Muscle of leg (tissue), 11 donors: ENCODE results near the gene LMF2. TPM values are rescaled to one million over a fixed set of nuclear protein-coding genes. Genes with fewer than 3 reads are reported as not detected.

ENCODE experiments used
- DNase-seq: peaks from one replicate; pipeline ENCODE4 v3.0.0; 2013
- H3K27ac ChIP-seq: one replicate; pipeline ENCODE4 v1.5.1; 2013; ENCODE audit warnings: mild to moderate bottlenecking, low read length, control low read depth
- H3K27me3 ChIP-seq: one replicate; pipeline ENCODE4 v1.6.1; 2013; ENCODE audit warnings: low read length; ENCODE audit not compliant: control insufficient read depth, insufficient read depth
- H3K36me3 ChIP-seq: one replicate; pipeline ENCODE4 v1.6.1; 2013; ENCODE audit warnings: low read length; ENCODE audit not compliant: control insufficient read depth, insufficient read depth
- H3K4me1 ChIP-seq: one replicate; pipeline ENCODE4 v1.6.1; 2013; ENCODE audit warnings: low read length; ENCODE audit not compliant: control insufficient read depth, insufficient read depth
- H3K4me3 ChIP-seq: one replicate; pipeline ENCODE4 v1.5.1; 2013; ENCODE audit warnings: low read length, control low read depth
- H3K9me3 ChIP-seq: replicated peaks from 2 replicates; pipeline ENCODE4 v1.6.1; 2013; ENCODE audit warnings: low read depth, low read length; ENCODE audit not compliant: control insufficient read depth
- WGBS: methylation state at CpG from one replicate; pipeline ENCODE4 v1.1.5; 2013; ENCODE audit warnings: missing lambda C conversion rate; ENCODE audit not compliant: insufficient coverage; 5-methylcytosine and 5-hydroxymethylcytosine counted together
- polyA plus RNA-seq, 8 donors: library from polyadenylated mRNA; unstranded; fragments of 120-200 nt; gene quantifications; one replicate each; pipeline versions ENCODE4 v1.2.1 to v1.2.3, GENCODE V29; 2013; ENCODE audit warnings: inconsistent platforms in 1 of 8, low replicate concordance in 1 of 8; ENCODE audit not compliant: insufficient read length in 8 of 8, insufficient read depth in 1 of 8
- total RNA-seq: library from RNA; stranded (reverse); fragments of 120-200 nt; gene quantifications from one replicate; pipeline ENCODE4 v1.2.4, GENCODE V29; 2013

Gene LMF2
- total and polyA plus RNA-seq, 9 donors, result 27.0 to 54.1 (median 44.4) TPM

DNA sequence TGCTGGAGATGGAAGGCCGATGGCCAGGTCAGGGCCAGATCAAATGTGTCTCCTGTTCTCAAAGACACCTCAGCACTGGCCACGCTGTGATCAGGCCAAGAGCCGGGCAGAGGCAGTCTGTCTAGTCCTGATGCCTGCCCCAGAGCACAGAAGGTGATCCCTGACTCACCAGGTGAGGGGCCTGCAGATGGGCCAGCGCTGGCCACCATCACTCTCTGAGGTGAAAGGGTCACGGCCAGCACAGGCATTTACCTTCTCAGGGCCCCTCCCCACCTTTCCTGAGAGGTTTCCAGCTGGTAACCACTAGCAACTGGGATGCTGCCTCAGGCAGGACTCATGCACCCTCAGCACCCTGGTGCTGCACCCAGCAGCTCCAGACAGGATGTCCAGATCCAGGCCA lies 35.5 kb downstream of the LMF2 start:
- no peak overlapping the region for H3K27ac ChIP-seq
- 86% methylated on average over 5 of the region's 5 CpGs for whole genome bisulfite sequencing
- H3K36me3 ChIP-seq, result peaks cover 15% of the 10 kb centered on the region
- DNase-seq, result no peak
- no peaks in the 10 kb centered on the region for H3K9me3 ChIP-seq
- no peak overlapping the region for H3K4me3 ChIP-seq
- H3K27me3 ChIP-seq, result no peaks in the 10 kb centered on the region
- H3K4me1 ChIP-seq, result peaks cover 63% of the 10 kb centered on the region

DNA sequence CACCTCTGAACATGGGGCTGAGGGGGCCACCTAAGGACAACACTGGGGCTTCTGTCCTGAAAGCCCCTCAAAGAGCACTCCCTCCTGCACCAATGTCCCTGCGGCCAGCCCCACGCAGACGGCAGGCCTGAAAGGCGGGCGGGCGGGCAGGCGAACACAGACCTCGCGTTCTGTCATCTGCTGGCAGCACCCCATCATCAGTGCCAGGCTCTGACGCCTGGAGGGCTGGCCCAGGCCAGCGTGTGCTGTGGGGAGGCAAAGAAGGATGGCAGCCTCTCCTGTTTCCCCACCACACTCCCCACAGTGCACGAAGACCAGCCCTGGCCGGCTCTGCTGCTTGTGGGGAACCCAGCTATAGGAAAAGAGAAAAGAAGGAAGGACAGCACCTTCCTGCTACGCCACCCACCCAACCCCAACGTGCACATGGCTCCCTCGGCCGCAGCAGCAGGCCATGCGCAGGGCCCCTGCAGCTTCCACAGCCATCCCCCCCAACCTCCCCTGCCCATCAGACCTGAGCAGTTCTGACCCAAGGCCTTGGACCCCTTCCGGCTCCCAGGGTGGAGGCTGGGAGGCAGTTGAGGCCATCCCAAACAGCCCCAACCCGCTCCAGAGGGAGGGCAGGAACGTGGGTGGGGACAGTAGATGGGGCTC lies 36.2 kb downstream of the LMF2 start:
- Histone ChIP-seq H3K36me3 (peaks cover 22% of the 10 kb centered on the region), H3K27ac (no peak overlapping the region), H3K4me3 (no peak overlapping the region), H3K4me1 (peaks cover 63% of the 10 kb centered on the region), H3K27me3 (no peaks in the 10 kb centered on the region), H3K9me3 (no peaks in the 10 kb centered on the region)
- 52% methylated on average over 9 of the region's 21 CpGs for whole genome bisulfite sequencing
- no peak for DNase-seq

DNA sequence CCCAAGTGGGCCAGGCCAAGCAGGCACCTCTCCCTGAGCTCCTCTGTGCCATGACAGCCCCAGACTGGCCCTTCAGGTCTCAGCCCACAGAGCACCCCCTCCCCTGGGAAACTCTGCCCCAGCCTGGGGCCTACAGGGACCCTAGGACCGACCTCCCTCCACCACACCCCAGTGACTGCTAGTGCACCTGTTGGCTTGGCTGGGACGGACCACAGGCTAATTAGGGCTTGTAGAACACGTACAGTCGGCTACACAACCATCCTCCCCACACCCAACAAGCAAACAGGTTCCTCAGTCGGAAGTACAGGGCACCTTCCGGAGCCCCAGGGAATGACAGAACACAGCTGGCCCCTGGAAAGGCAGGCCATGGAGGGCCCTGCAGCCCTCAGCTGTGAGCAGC lies 37.0 kb downstream of the LMF2 start:
- H3K4me1 ChIP-seq, result peaks cover 61% of the 10 kb centered on the region
- 49% methylated on average over 6 of the region's 6 CpGs for WGBS
- no peak for DNase-seq
- no peaks in the 10 kb centered on the region for H3K9me3 ChIP-seq
- no peak overlapping the region for H3K4me3 ChIP-seq
- no peaks in the 10 kb centered on the region for H3K27me3 ChIP-seq
- peaks cover 30% of the 10 kb centered on the region for H3K36me3 ChIP-seq
- H3K27ac ChIP-seq, result peak overlapping the region; percentile 47

DNA sequence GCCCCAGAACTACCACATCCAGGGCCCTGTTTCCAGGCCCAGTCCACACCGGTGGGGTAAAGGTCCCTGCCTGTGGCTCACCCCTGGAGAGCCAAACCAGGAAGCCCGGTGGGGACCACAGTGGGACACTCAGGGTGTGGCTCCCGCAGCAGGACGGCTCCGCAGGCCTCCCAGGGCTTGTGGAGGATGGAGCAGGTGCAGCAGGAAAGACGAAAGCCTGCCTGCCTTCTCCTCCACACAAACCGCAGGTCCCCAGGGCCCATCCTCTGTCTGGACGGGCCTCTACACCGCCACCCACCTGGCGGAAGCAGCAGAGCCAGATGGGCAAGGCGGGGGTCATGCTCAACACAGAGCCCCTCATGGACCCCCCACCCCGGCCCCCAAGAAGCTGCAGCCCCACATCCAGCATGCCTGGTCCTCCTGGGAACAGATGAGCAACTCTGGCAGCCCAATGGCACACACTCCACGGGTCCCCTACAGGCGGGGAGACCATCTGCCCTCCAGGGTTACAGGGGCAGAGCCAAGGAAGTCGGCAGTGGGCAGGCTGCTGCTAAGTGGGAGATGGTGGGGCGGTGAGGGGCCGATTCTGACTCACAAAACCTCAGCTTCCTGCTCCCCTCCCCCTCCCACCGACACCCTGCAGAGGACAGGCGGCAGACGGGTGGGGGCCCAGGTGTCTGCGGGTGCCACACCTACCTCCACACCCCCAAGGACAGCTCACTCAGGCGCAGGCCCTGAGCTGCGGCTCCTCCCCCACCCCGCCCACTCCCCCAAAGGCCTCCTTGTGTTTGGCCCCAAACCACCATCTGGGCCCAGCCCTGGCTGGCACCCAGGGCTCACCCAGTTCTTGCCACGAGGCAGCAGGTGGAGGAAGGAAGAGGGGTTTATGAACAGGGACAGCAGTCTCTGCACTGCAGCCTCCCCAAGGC lies 37.9 kb downstream of the LMF2 start:
- peaks cover 38% of the 10 kb centered on the region for H3K36me3 ChIP-seq
- WGBS, result 50% methylated on average over 9 of the region's 25 CpGs
- no peak overlapping the region for H3K4me3 ChIP-seq
- peaks cover 58% of the 10 kb centered on the region for H3K4me1 ChIP-seq
- no peaks in the 10 kb centered on the region for H3K27me3 ChIP-seq
- peak overlapping the region; percentile 47 for H3K27ac ChIP-seq
- no peaks in the 10 kb centered on the region for H3K9me3 ChIP-seq
- no peak for DNase-seq

DNA sequence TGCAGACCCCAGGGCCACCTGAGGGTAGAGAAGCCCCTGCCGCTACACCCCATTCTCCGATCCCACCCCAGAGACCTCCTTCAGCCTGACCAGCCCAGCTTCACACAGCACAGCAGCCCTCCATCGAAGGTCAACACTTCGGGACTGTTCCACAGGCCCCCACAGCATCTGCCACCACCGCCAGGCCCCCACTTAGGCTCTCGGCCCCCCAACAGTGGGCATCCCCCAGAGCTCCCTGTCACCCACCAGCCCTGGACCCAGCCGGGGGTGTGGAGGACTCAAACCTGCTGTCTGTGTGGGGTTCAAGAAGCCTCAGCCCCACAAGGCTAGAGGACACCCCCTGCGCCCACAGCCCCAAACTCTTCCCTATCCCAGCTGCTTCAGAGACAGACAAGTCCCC lies 38.9 kb downstream of the LMF2 start:
- H3K4me1 ChIP-seq, result peaks cover 54% of the 10 kb centered on the region
- H3K36me3 ChIP-seq, result peaks cover 48% of the 10 kb centered on the region
- no peak overlapping the region for H3K4me3 ChIP-seq
- no peaks in the 10 kb centered on the region for H3K27me3 ChIP-seq
- 78% methylated on average over 5 of the region's 8 CpGs for WGBS
- H3K9me3 ChIP-seq, result no peaks in the 10 kb centered on the region
- no peak for DNase-seq
- H3K27ac ChIP-seq, result no peak overlapping the region

DNA sequence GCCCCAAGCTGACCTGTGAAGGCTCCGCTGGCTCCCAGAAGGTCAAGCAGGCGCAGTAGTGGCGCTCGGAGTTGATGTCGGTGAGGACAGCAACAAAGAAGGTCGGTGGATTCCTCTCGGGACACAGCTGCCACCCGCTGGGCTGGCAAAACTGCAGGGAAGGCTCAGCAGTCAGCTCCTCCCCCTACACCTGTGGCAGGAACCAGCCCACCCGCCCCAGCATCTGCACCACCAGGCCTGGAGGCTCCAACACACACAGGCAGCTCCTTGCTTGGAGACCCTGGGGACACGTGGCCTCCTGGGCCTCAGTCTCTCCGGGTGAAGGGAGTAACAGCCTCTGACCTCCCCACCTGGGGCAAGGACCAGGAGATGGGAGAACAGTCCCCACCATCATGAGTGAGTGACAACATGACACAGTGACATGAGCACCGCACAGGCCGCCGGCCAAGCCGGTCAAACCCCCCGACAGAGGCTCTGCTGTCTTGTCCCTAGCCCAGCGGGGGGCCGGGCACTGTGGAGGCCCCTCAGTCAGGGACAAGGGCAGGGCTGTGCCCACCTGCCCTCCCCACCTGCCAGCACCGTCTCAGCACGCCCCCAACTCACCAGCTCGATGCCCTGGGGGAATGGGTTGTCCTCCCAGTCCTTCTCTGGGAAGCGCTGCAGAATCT lies 39.6 kb downstream of the LMF2 start:
- WGBS, result 87% methylated on average over 13 of the region's 22 CpGs
- no peak for DNase-seq
- H3K36me3 ChIP-seq, result peaks cover 56% of the 10 kb centered on the region

DNA sequence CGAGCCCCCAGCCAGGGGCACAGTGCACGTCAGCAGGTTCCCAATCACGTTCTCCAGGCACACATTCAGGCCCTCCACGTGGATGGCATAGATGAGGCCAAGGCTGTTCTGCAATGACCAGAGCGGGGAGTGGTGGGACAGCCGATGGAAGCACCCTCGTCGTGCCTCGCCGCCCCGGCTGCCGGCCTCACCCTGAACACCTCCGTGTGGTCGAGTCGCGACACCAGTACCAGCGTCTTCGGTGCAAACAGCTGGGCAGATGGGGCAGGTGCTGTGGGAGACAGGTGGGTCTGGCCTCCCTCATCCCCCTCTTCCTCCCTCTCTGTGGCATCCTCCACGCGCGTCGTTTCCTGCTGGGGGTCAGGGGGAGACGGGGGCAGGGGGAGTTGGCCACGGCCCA lies 40.2 kb downstream of the LMF2 start:
- H3K27me3 ChIP-seq, result no peaks in the 10 kb centered on the region
- H3K36me3 ChIP-seq, result peaks cover 61% of the 10 kb centered on the region
- no peak overlapping the region for H3K4me3 ChIP-seq
- H3K9me3 ChIP-seq, result no peaks in the 10 kb centered on the region
- no peak overlapping the region for H3K27ac ChIP-seq
- peaks cover 42% of the 10 kb centered on the region for H3K4me1 ChIP-seq
- WGBS, result 94% methylated on average over 16 of the region's 24 CpGs
- DNase-seq, result no peak

More for the DNA sequence above, 39.6 kb downstream of the LMF2 start:
- Histone ChIP-seq H3K27ac (no peak overlapping the region), H3K4me1 (peaks cover 46% of the 10 kb centered on the region), H3K27me3 (no peaks in the 10 kb centered on the region), H3K9me3 (no peaks in the 10 kb centered on the region), H3K4me3 (no peak overlapping the region)

DNA sequence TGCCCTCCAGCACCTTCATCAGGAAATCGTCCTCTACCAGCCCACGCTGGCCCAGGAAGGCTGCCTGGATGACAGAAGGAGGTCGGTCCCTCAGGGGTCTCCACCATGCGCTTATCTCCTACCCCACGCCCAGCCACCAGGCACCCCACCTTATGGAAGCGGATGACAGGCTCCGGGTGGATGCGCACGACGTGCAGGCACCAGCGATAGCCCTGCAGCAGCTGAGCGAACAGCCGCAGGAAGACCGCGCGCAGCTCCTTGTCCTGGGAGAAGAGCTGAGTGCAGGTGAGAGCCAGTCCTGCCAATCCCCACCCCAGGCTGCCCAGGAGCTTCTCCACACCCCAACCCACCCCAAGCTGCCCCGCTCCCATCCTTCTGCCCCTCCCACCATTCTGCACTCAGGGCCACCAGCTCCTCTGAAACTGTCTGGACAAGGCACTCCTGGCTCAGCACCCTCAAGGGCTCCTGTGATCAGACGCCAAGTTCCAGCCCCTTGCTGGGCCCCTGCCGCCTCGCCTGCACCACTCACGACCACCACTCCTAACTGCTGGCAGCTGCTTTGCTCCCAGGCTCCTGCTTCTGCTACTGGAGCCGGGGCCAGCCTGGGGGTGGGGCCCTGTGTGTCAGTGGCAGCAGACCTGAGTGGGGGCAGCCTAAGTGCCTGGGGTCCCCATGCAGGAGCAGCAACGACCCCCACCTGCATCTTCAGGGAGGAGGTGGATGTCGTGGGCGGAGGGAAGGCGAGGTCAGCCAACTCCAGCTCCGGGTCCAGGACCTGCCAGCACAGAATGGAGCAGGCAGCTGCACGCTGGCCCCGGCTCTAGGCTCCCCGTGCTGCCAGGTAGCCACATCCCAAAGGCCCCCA lies 42.2 kb downstream of the LMF2 start:
- no peak overlapping the region for H3K27ac ChIP-seq
- no peak overlapping the region for H3K4me3 ChIP-seq
- H3K36me3 ChIP-seq, result peaks cover 71% of the 10 kb centered on the region
- no peaks in the 10 kb centered on the region for H3K27me3 ChIP-seq
- H3K4me1 ChIP-seq, result peaks cover 24% of the 10 kb centered on the region
- no peak for DNase-seq
- WGBS, result 90% methylated on average over 23 of the region's 30 CpGs
- no peaks in the 10 kb centered on the region for H3K9me3 ChIP-seq

DNA sequence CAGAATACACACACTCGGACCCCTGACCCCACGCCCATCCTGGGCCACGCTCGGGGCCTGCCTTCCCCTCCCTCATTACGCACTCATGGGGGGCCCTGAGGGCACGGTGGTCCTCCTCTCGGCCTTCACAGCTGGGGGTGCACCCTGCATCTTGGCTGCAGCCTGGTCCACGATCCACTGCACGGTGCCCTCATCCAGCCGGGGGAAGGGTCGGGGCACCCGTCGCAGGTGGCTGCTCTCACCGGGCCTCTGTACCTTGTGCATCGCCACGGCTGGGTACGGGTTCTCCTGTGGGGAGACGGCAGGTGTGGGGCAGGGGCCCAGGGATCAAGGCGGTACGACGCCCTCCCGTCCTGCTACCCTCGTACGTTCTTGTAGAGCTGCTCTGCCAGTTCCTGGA lies 43.1 kb downstream of the LMF2 start:
- no peak overlapping the region for H3K4me3 ChIP-seq
- 90% methylated on average over 24 of the region's 24 CpGs for whole genome bisulfite sequencing
- no peaks in the 10 kb centered on the region for H3K27me3 ChIP-seq
- no peak overlapping the region for H3K27ac ChIP-seq
- H3K4me1 ChIP-seq, result peaks cover 17% of the 10 kb centered on the region
- DNase-seq, result no peak
- H3K9me3 ChIP-seq, result no peaks in the 10 kb centered on the region
- peaks cover 79% of the 10 kb centered on the region for H3K36me3 ChIP-seq
